ENCODE data around the gene RPL18. TPM values are rescaled to one million over a fixed set of nuclear protein-coding genes. Genes with fewer than 3 reads are reported as not detected.

RPL18 gene
- total RNA-seq, 1 donor from 2014 or later: 2,225 TPM

GRCh38 chr19:48644839-48645619, 26.1 kb upstream of the RPL18 start:
- Histone ChIP-seq H3K4me3 (ENCODE audit: low read length in 3 of 3) (peak overlapping the region; percentile 72 to 74 (median 73)), H3K9me3 (ENCODE audit: control insufficient read depth in 3 of 3, low read length in 3 of 3) (no peaks in the 10 kb centered on the region), H3K27ac (ENCODE audit: low read depth, low read length) (peak overlapping the region; percentile 68), H3K27me3 (ENCODE audit: control insufficient read depth in 3 of 3, insufficient read depth in 3 of 3, low read length in 3 of 3) (no peaks in the 10 kb centered on the region), H3K36me3 (ENCODE audit: control insufficient read depth in 3 of 3, insufficient read depth in 3 of 3, low read length in 3 of 3) (no peaks in the 10 kb centered on the region), H3K9ac (ENCODE audit: low read depth in 1 of 3, low read length in 3 of 3) (peak overlapping the region; percentile 61 to 82 (median 76)), H3K4me1 (ENCODE audit: control insufficient read depth in 3 of 3, insufficient read depth in 3 of 3, low read length in 3 of 3) (peaks cover 14 to 19% (median 16%) of the 10 kb centered on the region in 3 donors)

GRCh38 chr19:48644355-48644754, 25.4 kb upstream of the RPL18 start:
- Histone ChIP-seq H3K27me3 (ENCODE audit: control insufficient read depth in 3 of 3, insufficient read depth in 3 of 3, low read length in 3 of 3) (no peaks in the 10 kb centered on the region), H3K27ac (ENCODE audit: low read depth, low read length) (no peak overlapping the region), H3K36me3 (ENCODE audit: control insufficient read depth in 3 of 3, insufficient read depth in 3 of 3, low read length in 3 of 3) (no peaks in the 10 kb centered on the region), H3K4me1 (ENCODE audit: control insufficient read depth in 3 of 3, insufficient read depth in 3 of 3, low read length in 3 of 3) (peaks cover 14 to 19% (median 16%) of the 10 kb centered on the region in 3 donors), H3K9ac (ENCODE audit: low read depth in 1 of 3, low read length in 3 of 3) (no peak overlapping the region), H3K9me3 (ENCODE audit: control insufficient read depth in 3 of 3, low read length in 3 of 3) (no peaks in the 10 kb centered on the region), H3K4me3 (ENCODE audit: low read length in 3 of 3) (peak overlapping the region in 1 of 3 donors; percentile 30)

- no peak overlapping the region for H3K4me3 ChIP-seq (ENCODE audit: low read length in 3 of 3)
Observed at GRCh38 chr19:48642862-48643261, 23.9 kb upstream of the RPL18 start.

GRCh38 chr19:48641850-48642249, 22.9 kb upstream of the RPL18 start:
- peaks cover 20 to 30% (median 28%) of the 10 kb centered on the region in 3 donors for H3K4me1 ChIP-seq (ENCODE audit: control insufficient read depth in 3 of 3, insufficient read depth in 3 of 3, low read length in 3 of 3)
- H3K9ac ChIP-seq (ENCODE audit: low read depth in 1 of 3, low read length in 3 of 3): no peak overlapping the region
- no peak overlapping the region for H3K27ac ChIP-seq (ENCODE audit: low read depth, low read length)
- no peaks in the 10 kb centered on the region for H3K36me3 ChIP-seq (ENCODE audit: control insufficient read depth in 3 of 3, insufficient read depth in 3 of 3, low read length in 3 of 3)
- no peaks in the 10 kb centered on the region for H3K9me3 ChIP-seq (ENCODE audit: control insufficient read depth in 3 of 3, low read length in 3 of 3)
- H3K27me3 ChIP-seq (ENCODE audit: control insufficient read depth in 3 of 3, insufficient read depth in 3 of 3, low read length in 3 of 3): no peaks in the 10 kb centered on the region
- H3K4me3 ChIP-seq (ENCODE audit: low read length in 3 of 3): no peak overlapping the region

More at GRCh38 chr19:48642862-48643261, 23.9 kb upstream of the RPL18 start:
- Histone ChIP-seq H3K27me3 (ENCODE audit: control insufficient read depth in 3 of 3, insufficient read depth in 3 of 3, low read length in 3 of 3) (no peaks in the 10 kb centered on the region), H3K27ac (ENCODE audit: low read depth, low read length) (no peak overlapping the region), H3K9ac (ENCODE audit: low read depth in 1 of 3, low read length in 3 of 3) (no peak overlapping the region), H3K4me1 (ENCODE audit: control insufficient read depth in 3 of 3, insufficient read depth in 3 of 3, low read length in 3 of 3) (peaks cover 20 to 28% (median 26%) of the 10 kb centered on the region in 3 donors), H3K36me3 (ENCODE audit: control insufficient read depth in 3 of 3, insufficient read depth in 3 of 3, low read length in 3 of 3) (no peaks in the 10 kb centered on the region), H3K9me3 (ENCODE audit: control insufficient read depth in 3 of 3, low read length in 3 of 3) (no peaks in the 10 kb centered on the region)

- no peak overlapping the region for H3K4me3 ChIP-seq (ENCODE audit: low read length in 3 of 3)
- no peak overlapping the region for H3K9ac ChIP-seq (ENCODE audit: low read depth in 1 of 3, low read length in 3 of 3)
- no peak overlapping the region for H3K27ac ChIP-seq (ENCODE audit: low read depth, low read length)
- peaks cover 11 to 21% (median 20%) of the 10 kb centered on the region in 3 donors for H3K4me1 ChIP-seq (ENCODE audit: control insufficient read depth in 3 of 3, insufficient read depth in 3 of 3, low read length in 3 of 3)
- no peaks in the 10 kb centered on the region for H3K9me3 ChIP-seq (ENCODE audit: control insufficient read depth in 3 of 3, low read length in 3 of 3)
- H3K36me3 ChIP-seq (ENCODE audit: control insufficient read depth in 3 of 3, insufficient read depth in 3 of 3, low read length in 3 of 3): peaks cover 0 to 2% (median 0%) of the 10 kb centered on the region in 3 donors
- H3K27me3 ChIP-seq (ENCODE audit: control insufficient read depth in 3 of 3, insufficient read depth in 3 of 3, low read length in 3 of 3): no peaks in the 10 kb centered on the region
Observed at GRCh38 chr19:48639483-48640375, 20.8 kb upstream of the RPL18 start.

- Histone ChIP-seq H3K4me1 (ENCODE audit: control insufficient read depth in 3 of 3, insufficient read depth in 3 of 3, low read length in 3 of 3) (peaks cover 18 to 27% (median 22%) of the 10 kb centered on the region in 3 donors), H3K9ac (ENCODE audit: low read depth in 1 of 3, low read length in 3 of 3) (peak overlapping the region in 2 of 3 donors; percentile 52 to 99), H3K27me3 (ENCODE audit: control insufficient read depth in 3 of 3, insufficient read depth in 3 of 3, low read length in 3 of 3) (no peaks in the 10 kb centered on the region), H3K9me3 (ENCODE audit: control insufficient read depth in 3 of 3, low read length in 3 of 3) (no peaks in the 10 kb centered on the region), H3K27ac (ENCODE audit: low read depth, low read length) (peak overlapping the region; percentile 100), H3K36me3 (ENCODE audit: control insufficient read depth in 3 of 3, insufficient read depth in 3 of 3, low read length in 3 of 3) (peaks cover 0 to 2% (median 0%) of the 10 kb centered on the region in 3 donors), H3K4me3 (ENCODE audit: low read length in 3 of 3) (peak overlapping the region; percentile 52 to 90 (median 65))
Observed at GRCh38 chr19:48638831-48639381, 19.9 kb upstream of the RPL18 start.

- Histone ChIP-seq H3K9me3 (ENCODE audit: control insufficient read depth in 3 of 3, low read length in 3 of 3) (no peaks in the 10 kb centered on the region), H3K36me3 (ENCODE audit: control insufficient read depth in 3 of 3, insufficient read depth in 3 of 3, low read length in 3 of 3) (peaks cover 2% of the 10 kb centered on the region in 3 donors), H3K9ac (ENCODE audit: low read depth in 1 of 3, low read length in 3 of 3) (peak overlapping the region; percentile 87 to 99 (median 91)), H3K27ac (ENCODE audit: low read depth, low read length) (peak overlapping the region; percentile 100), H3K27me3 (ENCODE audit: control insufficient read depth in 3 of 3, insufficient read depth in 3 of 3, low read length in 3 of 3) (no peaks in the 10 kb centered on the region), H3K4me1 (ENCODE audit: control insufficient read depth in 3 of 3, insufficient read depth in 3 of 3, low read length in 3 of 3) (peaks cover 25 to 34% (median 29%) of the 10 kb centered on the region in 3 donors), H3K4me3 (ENCODE audit: low read length in 3 of 3) (peak overlapping the region; percentile 78 to 90 (median 86))
Observed at GRCh38 chr19:48637948-48638830, 19.2 kb upstream of the RPL18 start.

GRCh38 chr19:48637449-48637947, 18.5 kb upstream of the RPL18 start:
- H3K27ac ChIP-seq (ENCODE audit: low read depth, low read length): peak overlapping the region; percentile 100
- H3K4me3 ChIP-seq (ENCODE audit: low read length in 3 of 3): peak overlapping the region; percentile 90 to 97 (median 93)
- peak overlapping the region; percentile 87 to 99 (median 94) for H3K9ac ChIP-seq (ENCODE audit: low read depth in 1 of 3, low read length in 3 of 3)
- no peaks in the 10 kb centered on the region for H3K27me3 ChIP-seq (ENCODE audit: control insufficient read depth in 3 of 3, insufficient read depth in 3 of 3, low read length in 3 of 3)
- peaks cover 32 to 41% (median 36%) of the 10 kb centered on the region in 3 donors for H3K4me1 ChIP-seq (ENCODE audit: control insufficient read depth in 3 of 3, insufficient read depth in 3 of 3, low read length in 3 of 3)
- H3K9me3 ChIP-seq (ENCODE audit: control insufficient read depth in 3 of 3, low read length in 3 of 3): no peaks in the 10 kb centered on the region
- H3K36me3 ChIP-seq (ENCODE audit: control insufficient read depth in 3 of 3, insufficient read depth in 3 of 3, low read length in 3 of 3): peaks cover 7 to 9% (median 9%) of the 10 kb centered on the region in 3 donors

Measured in skeletal muscle tissue (tissue), 4 donors.